Skeletal muscle cell (primary cell): Measurements from ENCODE around the gene SH3PXD2A.
A peak's percentile ranks its signal among the peaks of the same experiment; 100 is the strongest.
"Not testable (repeated sequence)": the region's sequence is repeated elsewhere in the genome, so short reads cannot be mapped to it uniquely, and the experiment has no call there.

Experiments used
- DNase-seq: peaks from one replicate; pipeline ENCODE4 v3.0.0-alpha.2; 2010; ENCODE audit warnings: low read depth
- H3K4me3 ChIP-seq: 2 replicates; pipeline ENCODE4 v1.5.1; 2011; ENCODE audit warnings: low read depth, mild to moderate bottlenecking, control low read depth, low read length, moderate library complexity

SH3PXD2A gene

GRCh38 chr10:103761075-103761920 lies 94.1 kb downstream of the SH3PXD2A start:
- H3K4me3 ChIP-seq: no peak overlapping the region
- DNase-seq: no peak

DNA sequence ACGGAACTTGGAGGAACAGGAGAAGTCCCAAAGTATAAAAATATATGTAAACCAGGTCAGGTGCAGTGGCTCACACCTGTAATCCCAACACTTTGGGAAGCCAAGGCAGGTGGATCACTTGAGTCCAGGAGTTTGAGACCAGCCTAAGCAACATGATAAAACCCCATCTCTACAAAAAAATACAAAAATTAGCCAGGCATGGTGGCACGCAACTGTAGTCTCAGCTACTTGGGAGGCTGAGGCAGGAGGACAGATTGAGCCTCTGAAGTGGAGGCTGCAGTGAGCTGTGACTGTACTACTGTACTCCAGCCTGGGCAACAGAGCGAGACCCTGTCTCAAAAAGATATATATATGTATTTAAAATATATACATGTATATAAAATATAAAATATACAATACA lies 95.1 kb downstream of the SH3PXD2A start:
- DNase-seq, H3K4me3 ChIP-seq: not testable (repeated sequence)

GRCh38 chr10:103759100-103759781 lies 96.1 kb downstream of the SH3PXD2A start:
- H3K4me3 ChIP-seq: no peak overlapping the region
- peak; percentile 69 for DNase-seq

DNA sequence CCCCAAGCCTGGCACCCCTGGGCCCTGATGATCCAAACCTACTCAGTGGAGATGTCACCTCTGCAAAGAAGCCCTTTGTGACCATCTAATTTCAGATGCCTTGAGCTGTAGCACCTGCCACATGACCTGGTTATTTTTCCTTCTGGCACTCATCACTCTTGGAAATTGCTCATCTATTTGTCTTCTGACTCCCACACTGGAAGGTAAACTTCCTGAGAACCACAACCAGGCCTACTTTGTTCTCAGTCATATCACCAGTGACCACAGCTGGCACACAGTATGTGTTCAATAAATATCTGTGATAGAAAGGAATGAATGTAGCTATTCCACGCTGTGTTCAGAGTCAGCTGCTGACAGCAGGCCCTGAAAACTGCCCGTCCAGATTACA lies 97.1 kb downstream of the SH3PXD2A start:
- no peak for DNase-seq
- H3K4me3 ChIP-seq: no peak overlapping the region

DNA sequence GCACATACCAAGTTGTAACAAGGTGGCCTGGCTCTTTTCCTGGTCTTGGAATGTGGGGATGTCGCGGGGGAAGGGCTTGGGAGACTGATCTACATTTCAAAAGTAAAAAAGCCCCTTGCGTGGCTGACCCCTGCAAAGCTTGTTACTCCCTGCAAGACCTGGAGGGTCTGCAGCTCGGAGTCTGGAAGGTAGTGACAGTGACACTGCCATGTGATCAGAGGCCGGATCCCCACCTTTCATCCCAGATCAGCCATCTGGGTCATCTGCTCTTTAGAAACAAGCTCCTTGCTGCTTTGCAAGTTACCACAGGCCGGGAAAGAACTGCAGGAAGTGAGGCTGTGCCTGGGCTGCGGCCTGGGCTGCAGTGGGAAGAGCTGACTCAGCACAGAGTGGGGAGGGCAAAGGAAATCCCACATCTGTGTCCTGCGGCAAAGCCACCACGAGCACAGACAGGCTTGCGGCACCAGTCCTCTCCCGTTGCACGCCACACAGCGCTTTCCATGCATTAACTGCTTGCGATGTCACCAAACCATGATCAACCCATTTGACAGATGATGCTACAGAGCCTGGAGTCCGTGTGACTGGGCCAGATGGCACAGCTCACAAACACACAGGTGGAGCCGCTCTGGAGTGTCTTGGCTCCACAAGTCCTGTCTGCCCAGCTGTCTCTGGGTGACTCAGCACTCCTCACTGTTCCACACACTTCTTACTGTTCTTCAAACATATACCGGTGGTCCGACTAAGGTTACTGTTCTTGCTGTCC lies 97.7 kb downstream of the SH3PXD2A start:
- no peak overlapping the region for H3K4me3 ChIP-seq
- DNase-seq: peak; percentile 40

DNA sequence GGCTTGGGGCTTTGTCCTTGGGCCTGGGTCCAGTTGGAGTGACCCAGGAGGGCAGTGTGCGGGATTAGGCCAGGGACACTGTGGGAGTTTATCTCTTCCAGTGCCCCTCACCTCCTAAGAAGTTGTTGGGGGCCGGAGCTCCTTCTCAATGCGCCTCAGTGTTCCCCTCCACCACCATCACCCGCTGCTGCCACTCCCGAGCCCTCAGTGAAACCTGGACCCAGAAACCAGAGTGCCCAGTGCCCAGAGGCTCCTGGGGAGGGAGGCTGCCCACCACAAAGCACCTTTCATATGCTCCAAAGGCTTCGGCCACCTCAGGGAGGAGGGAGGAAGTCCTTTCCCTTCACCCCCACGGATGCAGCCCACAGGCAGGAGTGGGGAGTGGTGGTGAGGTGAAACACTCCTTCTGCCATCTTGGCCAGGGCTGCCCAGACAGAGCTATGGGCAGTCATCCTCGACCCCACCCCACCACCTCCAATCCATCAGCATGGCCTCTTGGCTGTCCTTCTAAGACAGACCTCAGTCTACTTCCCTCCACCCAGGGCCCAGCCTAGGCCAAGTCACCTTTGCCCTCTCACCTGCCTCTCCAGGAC lies 99.0 kb downstream of the SH3PXD2A start:
- DNase-seq: no peak
- no peak overlapping the region for H3K4me3 ChIP-seq

GRCh38 chr10:103752680-103753248 lies 102.6 kb downstream of the SH3PXD2A start:
- DNase-seq: no peak
- no peak overlapping the region for H3K4me3 ChIP-seq

- no peak for DNase-seq
- H3K4me3 ChIP-seq: no peak overlapping the region
Observed at GRCh38 chr10:103751667-103752290, 103.6 kb downstream of the SH3PXD2A start.

DNA sequence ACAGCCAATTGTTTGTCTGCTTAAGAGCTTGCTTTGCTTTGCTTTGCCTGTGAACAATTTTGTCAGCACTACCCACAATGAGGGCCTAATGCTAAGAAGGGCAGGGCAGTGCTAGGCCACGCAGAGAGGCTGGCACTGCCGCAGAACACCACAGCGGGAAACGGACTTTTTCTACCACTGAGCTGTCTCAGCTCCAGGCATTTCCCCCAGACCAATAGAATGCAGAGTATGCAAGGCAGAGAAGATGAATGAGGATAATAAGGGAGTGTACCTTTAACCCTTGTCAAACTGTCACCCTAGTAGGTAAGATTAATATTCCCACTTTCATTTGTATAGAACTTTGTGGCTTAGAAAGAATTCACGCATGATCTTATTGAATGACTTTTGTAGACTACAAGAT lies 104.5 kb downstream of the SH3PXD2A start:
- H3K4me3 ChIP-seq: no peak overlapping the region
- DNase-seq: no peak

DNA sequence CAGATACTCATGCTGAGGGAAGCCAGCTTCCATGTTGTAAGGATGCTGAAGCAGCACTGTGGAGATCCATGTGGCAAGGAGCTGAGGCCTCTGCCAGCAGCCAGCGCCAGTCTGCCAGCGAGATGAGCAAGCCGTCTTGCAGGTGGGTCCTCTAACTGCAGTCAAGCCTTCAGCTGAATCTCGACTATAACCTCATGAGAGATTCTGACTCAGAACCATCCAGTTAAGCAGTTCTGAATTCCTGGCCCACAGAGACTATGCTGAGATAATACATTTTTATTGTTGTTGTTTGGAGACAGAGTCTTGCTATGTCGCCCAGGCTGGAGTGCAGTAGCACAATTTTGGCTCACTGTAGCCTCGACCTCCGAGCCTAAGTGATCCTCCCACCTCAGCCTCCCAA lies 105.6 kb downstream of the SH3PXD2A start:
- no peak for DNase-seq
- no peak overlapping the region for H3K4me3 ChIP-seq

- no peak for DNase-seq
Observed at GRCh38 chr10:103748020-103748419, 107.4 kb downstream of the SH3PXD2A start.

GRCh38 chr10:103747193-103747865 lies 108.0 kb downstream of the SH3PXD2A start:
- no peak for DNase-seq
- H3K4me3 ChIP-seq: no peak overlapping the region

More at GRCh38 chr10:103748020-103748419, 107.4 kb downstream of the SH3PXD2A start:
- H3K4me3 ChIP-seq: no peak overlapping the region

GRCh38 chr10:103746598-103746997 lies 108.8 kb downstream of the SH3PXD2A start:
- no peak for DNase-seq
- H3K4me3 ChIP-seq: no peak overlapping the region

DNA sequence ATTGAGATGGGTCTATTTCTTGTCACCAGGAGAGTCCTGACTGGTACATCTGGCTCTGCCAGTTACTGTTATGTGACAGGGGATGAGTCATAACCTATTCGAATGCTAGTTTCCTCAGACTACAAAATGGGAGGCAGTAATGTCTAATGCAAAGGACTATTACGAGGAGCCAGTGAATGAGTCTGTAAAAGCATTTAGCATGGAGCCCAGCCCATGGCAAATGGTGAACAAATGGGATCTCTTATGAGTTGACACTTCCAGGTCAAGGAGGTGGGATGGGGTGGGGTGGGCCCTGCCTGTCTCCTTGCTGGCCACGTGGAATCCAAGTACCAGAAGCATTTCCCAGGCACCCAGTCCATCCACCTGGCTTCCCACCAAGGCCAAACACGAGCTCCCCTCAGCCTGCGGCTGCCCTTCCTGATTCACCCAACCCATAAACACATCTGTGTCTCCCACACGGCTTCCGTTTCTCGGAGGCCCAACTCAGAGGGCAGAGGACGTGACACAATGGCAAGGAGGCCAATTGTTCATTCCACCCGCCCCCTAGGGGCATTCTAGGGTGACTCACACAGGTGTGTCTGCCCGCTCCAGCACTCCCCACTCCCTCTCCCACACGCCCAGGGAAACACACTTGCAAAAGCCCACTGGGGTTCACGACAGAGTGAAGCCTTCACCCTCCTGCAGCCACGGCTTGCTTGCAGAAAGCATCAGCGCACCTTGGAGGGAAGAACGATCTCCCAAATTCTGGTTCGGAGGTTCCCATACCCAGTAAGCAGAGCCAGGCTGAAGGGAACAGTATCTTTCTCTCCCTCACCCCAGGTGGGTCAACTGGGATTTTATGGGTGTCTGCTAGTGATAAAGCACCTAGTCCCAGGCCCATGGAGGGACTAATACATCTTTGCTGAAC lies 109.8 kb downstream of the SH3PXD2A start:
- no peak overlapping the region for H3K4me3 ChIP-seq
- DNase-seq: no peak

DNA sequence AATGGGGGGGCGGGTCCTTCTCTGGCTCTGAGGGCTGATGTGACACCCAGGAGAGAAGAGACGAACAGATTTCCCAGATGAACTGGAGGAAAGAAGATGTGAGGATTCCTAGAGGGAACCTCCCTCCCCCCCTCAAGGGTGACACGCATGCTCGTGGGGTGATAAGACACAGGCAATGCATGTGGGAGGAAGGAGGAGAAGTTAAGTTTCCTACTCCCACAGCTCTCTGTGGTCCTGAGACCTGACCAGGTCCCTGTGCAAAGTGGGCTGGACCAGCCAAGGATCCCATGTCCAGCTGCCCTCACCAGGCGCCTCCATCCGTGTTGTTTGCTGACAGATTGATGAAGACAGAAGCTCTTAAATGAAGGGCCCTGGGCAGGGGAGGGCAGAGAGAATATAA lies 112.6 kb downstream of the SH3PXD2A start:
- no peak overlapping the region for H3K4me3 ChIP-seq
- no peak for DNase-seq

- DNase-seq: no peak
Observed at GRCh38 chr10:103740611-103741010, 114.8 kb downstream of the SH3PXD2A start.

GRCh38 chr10:103739039-103739764 lies 116.2 kb downstream of the SH3PXD2A start:
- peak; percentile 91 for DNase-seq
- H3K4me3 ChIP-seq: peak overlapping the region; percentile 7

More at GRCh38 chr10:103740611-103741010, 114.8 kb downstream of the SH3PXD2A start:
- H3K4me3 ChIP-seq: no peak overlapping the region
